K562 (cell line): ENCODE data around the gene ANKRD44. TPM values are rescaled to one million over a fixed set of nuclear protein-coding genes. Genes with fewer than 3 reads are reported as not detected.

Source experiments
- ATAC-seq: fragments of 200-7000 bp; cut with Tn5 transposase; 3 replicates; pipeline ENCODE4 v1.9.1; 2020; ENCODE audit warnings: moderate library complexity
- BruUV-seq: library from RNA; stranded (reverse); fragments of 400-500 nt; replicated peaks from 2 replicates; lab custom pipeline; 2021; lab: Mats Ljungman, UMichigan
- CTCF ChIA-PET: fragments of 300-600 bp; formaldehyde crosslinking; extraction: SDS; loops from one replicate; lab custom pipeline; 2021; ENCODE audit warnings: low intra/inter-chr PET ratio; lab: Yijun Ruan, JAX
- POLR2A ChIA-PET: fragments of 300-600, 350-650 bp; sonication (Branson Sonifier 250); formaldehyde crosslinking; extraction: SDS; loops from one replicate; lab custom pipeline; 2021; ENCODE audit warnings: antibody characterized with exemption, inconsistent platforms; lab: Yijun Ruan, JAX
- DNase-seq, 4 experiments: peaks; one replicate each; pipeline versions ENCODE4 v3.0.0 to v3.0.0-alpha.2; 2011 to 2018; ENCODE audit warnings: low spot score in 3 of 4, mixed read lengths in 3 of 4; ENCODE audit errors: extremely low read depth in 1 of 4
- FAIRE-seq: peaks from 2 replicates; lab custom pipeline; 2011; peaks lifted over from hg19 to GRCh38; lab: Jason Lieb, UNC
- H2AFZ ChIP-seq: 2 replicates; pipeline ENCODE4 v1.6.0; 2011; ENCODE audit warnings: low read depth, low read length, control low read depth, inconsistent platforms
- H3K27ac ChIP-seq: fragments of 200-600 bp; 3 replicates; pipeline ENCODE4 v1.8.0; 2011; ENCODE audit warnings: low read depth, mild to moderate bottlenecking, control low read depth, inconsistent platforms, low read length, moderate library complexity, mixed read lengths; ENCODE audit errors: extremely low read depth
- H3K27me3 ChIP-seq, 2 experiments: fragments of 300-600 bp in 1 of 2; 2 replicates in 1 of 2; 3 replicates in 1 of 2; pipeline versions ENCODE4 v1.6.0 to v1.8.0; 2011; ENCODE audit warnings: inconsistent platforms in 2 of 2, low read length in 2 of 2, mild to moderate bottlenecking in 1 of 2, mixed read lengths in 1 of 2, moderate library complexity in 1 of 2; ENCODE audit not compliant: control insufficient read depth in 2 of 2, insufficient read depth in 2 of 2
- H3K36me3 ChIP-seq: fragments of 300-600 bp; 3 replicates; pipeline ENCODE4 v1.8.0; 2011; ENCODE audit warnings: mild to moderate bottlenecking, low read length, inconsistent platforms; ENCODE audit not compliant: control insufficient read depth, insufficient read depth
- H3K4me1 ChIP-seq, 2 experiments: fragments of 200-600 bp in 1 of 2; replicated peaks in 1 of 2; 2 replicates in 1 of 2; 3 replicates in 1 of 2; pipeline versions ENCODE4 v1.5.1 to v1.8.0; 2011; ENCODE audit warnings: inconsistent platforms in 2 of 2, low read length in 2 of 2, mild to moderate bottlenecking in 1 of 2, mixed read lengths in 1 of 2, moderate library complexity in 1 of 2; ENCODE audit not compliant: control insufficient read depth in 2 of 2, insufficient read depth in 2 of 2
- H3K4me2 ChIP-seq: 2 replicates; pipeline ENCODE4 v1.6.1; 2011; ENCODE audit warnings: low read length, control low read depth, inconsistent platforms, mixed read lengths; ENCODE audit not compliant: insufficient read depth
- H3K4me3 ChIP-seq: fragments of 200-600 bp; sonication (generic), shearing (Covaris generic); 2 replicates; pipeline ENCODE4 v1.5.1; 2016; ENCODE audit warnings: control low read depth, inconsistent platforms
- H3K79me2 ChIP-seq: fragments of 200-600 bp; 3 replicates; pipeline ENCODE4 v1.8.0; 2011; ENCODE audit warnings: low read length, inconsistent platforms; ENCODE audit not compliant: control insufficient read depth, insufficient read depth
- H3K9ac ChIP-seq, 2 experiments: 2 replicates each; pipeline versions ENCODE4 v1.6.0 to v1.6.1; 2011; ENCODE audit warnings: low read depth in 2 of 2, low read length in 2 of 2, control low read depth in 1 of 2, inconsistent platforms in 1 of 2, mild to moderate bottlenecking in 1 of 2, mixed read lengths in 1 of 2; ENCODE audit not compliant: insufficient read depth in 1 of 2
- H3K9me1 ChIP-seq: one replicate; pipeline ENCODE4 v1.6.0; 2011; ENCODE audit warnings: inconsistent platforms, mild to moderate bottlenecking, low read length, moderate library complexity; ENCODE audit not compliant: control insufficient read depth, insufficient read depth
- H3K9me3 ChIP-seq: replicated peaks from 2 replicates; pipeline ENCODE4 v1.5.1; 2011; ENCODE audit warnings: low read depth, low read length, inconsistent platforms; ENCODE audit not compliant: control insufficient read depth, insufficient read depth
- H4K20me1 ChIP-seq: replicated peaks from 2 replicates; pipeline ENCODE4 v1.6.1; 2011; ENCODE audit warnings: low read length, inconsistent platforms, mixed read lengths; ENCODE audit not compliant: control insufficient read depth, insufficient read depth
- ARNT ChIP-seq, 2 experiments: fragments of 450-650 bp; IDR thresholded peaks; 2 replicates each; pipeline ENCODE4 v1.6.1; 2016; ENCODE audit warnings: mild to moderate bottlenecking in 1 of 2
- ILK ChIP-seq: fragments of 450-650 bp; IDR thresholded peaks from 2 replicates; pipeline ENCODE4 v1.6.1; 2016; ENCODE audit warnings: missing genetic modification characterization, low read depth, mild to moderate bottlenecking, missing compliant biosample characterization, moderate library complexity, borderline replicate concordance
- NFYB ChIP-seq: IDR thresholded peaks from 2 replicates; pipeline ENCODE4 v1.6.1; 2011; ENCODE audit warnings: mild to moderate bottlenecking, moderate library complexity; ENCODE audit not compliant: insufficient read length; ENCODE audit errors: extremely low read depth
- TCFL5 ChIP-seq: fragments of 250-450 bp; sonication (Bioruptor Pico); conservative IDR thresholded peaks from 2 replicates; pipeline ENCODE4 v1.6.1; 2021; ENCODE audit warnings: mild to moderate bottlenecking, moderate library complexity, matching md5 sums
- ZFP36 ChIP-seq: fragments of 150-350 bp; IDR thresholded peaks from 2 replicates; pipeline ENCODE4 v1.6.1; 2018; ENCODE audit warnings: low read length, low read depth; ENCODE audit not compliant: partially characterized antibody
- WGBS: fragments of 100-300 bp; shearing (Covaris generic); methylation state at CpG from one replicate; pipeline ENCODE4 v1.1.6; 2016; ENCODE audit warnings: low coverage, mixed read lengths; ENCODE audit not compliant: insufficient coverage; ENCODE audit errors: missing lambda C conversion rate; 5-methylcytosine and 5-hydroxymethylcytosine counted together
- in situ Hi-C: fragments of 300-500 bp; cut with MboI; formaldehyde crosslinking; loops from 4 replicates; pipeline ENCODE4 v1.15.0; 2018; ENCODE audit warnings: inconsistent platforms, mixed read lengths
- intact Hi-C: fragments of 100-400 bp; cut with micrococcal nuclease; formaldehyde crosslinking; loops from 2 replicates; pipeline ENCODE4 v1.14.2; 2022
- polyA plus RNA-seq, 8 experiments: library from polyadenylated mRNA; depleted of rRNA in 4 of 8; stranded (reverse) in 5 of 8; unstranded in 3 of 8; fragments of >200 nt; fragmentation: Nextera tagmentation in 2 of 8; fragmentation: Illumina TruSeq in 1 of 8; extraction: Ambion mirVana in 2 of 8; extraction: Trizol in 1 of 8; gene quantifications; 2 replicates each; pipeline versions ENCODE4 v1.2.1 to v1.2.3, GENCODE V29; 2011 to 2014; ENCODE audit warnings: inconsistent platforms in 1 of 8, missing spikeins in 1 of 8
- total RNA-seq, 7 experiments: library from RNA; depleted of rRNA in 6 of 7; stranded (reverse); fragments of >200 nt in 6 of 7; fragmentation: Illumina TruSeq in 2 of 7; extraction: Trizol in 2 of 7; gene quantifications; 2 replicates each; pipeline versions ENCODE4 v1.2.1 to v1.2.3, GENCODE V29; 2011 to 2021; ENCODE audit warnings: low replicate concordance in 1 of 7

ANKRD44 gene
- total and polyA plus RNA-seq, 9 of the 15 experiments (the other 6 are each of a cell fraction or from before 2014, with no cell fraction given): 0.03 to 0.64 (median 0.07) TPM; not detected in 3

- no peaks in the 10 kb centered on the region for H3K9me1 ChIP-seq
- in situ Hi-C loops: no loop called here
- CTCF ChIA-PET: no interaction called here
- POLR2A ChIA-PET: interaction anchor here (0.6 kb wide), 1 partner anchor 39 kb away, joined by 3 read pairs; no protein-coding TSS in a partner anchor
- no peak overlapping the region for H2AFZ ChIP-seq
- DNase-seq: no peak
- H4K20me1 ChIP-seq: no peaks in the 10 kb centered on the region
- H3K4me1 ChIP-seq: no peaks in the 10 kb centered on the region; a peak in 1 of 5 replicates
- H3K79me2 ChIP-seq: no peaks in the 10 kb centered on the region
- no peaks in the 10 kb centered on the region for H3K36me3 ChIP-seq
- intact Hi-C loops: no loop called here
- no TSS peak for BruUV-seq
- H3K4me3 ChIP-seq: no peak overlapping the region
- no peak overlapping the region for H3K4me2 ChIP-seq
- no peaks in the 10 kb centered on the region for H3K9me3 ChIP-seq
- H3K9ac ChIP-seq: no peak overlapping the region
- WGBS: 1% methylated on average over 7 of the region's 7 CpGs
- FAIRE-seq: no peak
- TF ChIP-seq ZFP36 (no peak), ARNT (IDR thresholded peaks at IDR 0.05) (no peak), TCFL5 (CRISPR knock-in tag) (no peak), ILK (tag) (no peak), NFYB (no peak)
- H3K27ac ChIP-seq: no peak overlapping the region
- ATAC-seq: no peak
- H3K27me3 ChIP-seq: peaks cover 0 to 9% of the 10 kb centered on the region in 2 experiments; a peak in 2 of 5 replicates
Observed at GRCh38 chr2:197158591-197159550, 151.7 kb downstream of the ANKRD44 start.
